Measurements from ENCODE around the gene ARVCF. TPM values are rescaled to one million over a fixed set of nuclear protein-coding genes. Genes with fewer than 3 reads are reported as not detected.

ARVCF gene
- total and polyA plus RNA-seq, 9 of the 15 experiments (the other 6 are each of a cell fraction or from before 2014, with no cell fraction given): 0.03 to 97.4 (median 15.6) TPM

DNA sequence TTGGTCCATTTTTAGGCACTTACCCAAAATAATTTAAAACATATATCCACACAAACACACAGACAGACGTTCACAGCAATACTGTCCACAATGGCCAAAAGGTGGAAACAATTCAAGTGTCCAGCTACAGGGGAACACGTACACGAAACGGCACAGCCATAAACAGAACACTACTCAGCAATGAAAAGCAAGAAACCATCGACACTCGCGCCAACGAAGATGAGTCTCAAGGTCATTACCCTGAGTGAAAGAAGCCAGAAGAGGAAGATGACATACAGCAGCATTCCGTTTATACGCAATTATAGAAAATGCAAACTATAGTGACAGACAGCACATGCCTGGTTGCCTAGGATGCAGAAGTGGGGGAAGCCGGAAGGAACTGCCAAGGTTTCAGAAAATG, 88.4 kb downstream of the ARVCF start:
- ChIA-PET CTCF (ENCODE audit: low intra/inter-chr PET ratio) (no interaction called here), POLR2A (interaction anchor here (0.6 to 1.3 kb wide), 2 partner anchors 12 to 265 kb away, joined by 5 read pairs; no protein-coding TSS in a partner anchor)
- Histone ChIP-seq H3K9me3 (replicated peaks; ENCODE audit: control insufficient read depth, insufficient read depth, low read depth, low read length) (no peaks in the 10 kb centered on the region), H4K20me1 (replicated peaks; ENCODE audit: control insufficient read depth, insufficient read depth, low read length) (peaks cover 4% of the 10 kb centered on the region; the same call in 1 of the 2 replicates), H3K27ac (ENCODE audit: extremely low read depth, low read depth, low read length) (no peak overlapping the region), H3K4me1 (replicated peaks in 1 of 2; ENCODE audit: control insufficient read depth in 2 of 2, insufficient read depth in 2 of 2, low read length in 2 of 2) (peaks cover 5 to 25% of the 10 kb centered on the region in 2 experiments; a peak in 3 of 5 replicates), H3K4me2 (ENCODE audit: insufficient read depth, low read length) (no peak overlapping the region), H3K9me1 (ENCODE audit: control insufficient read depth, insufficient read depth, low read length) (peaks cover under 1% of the 10 kb centered on the region), H3K27me3 (ENCODE audit: control insufficient read depth in 2 of 2, insufficient read depth in 2 of 2, low read length in 2 of 2) (no peaks in the 10 kb centered on the region), H3K9ac (ENCODE audit: insufficient read depth in 1 of 2, low read depth in 2 of 2, low read length in 2 of 2) (peak overlapping the region in 1 of 2 experiments; percentile 7; a peak in 1 of 4 replicates), H3K79me2 (ENCODE audit: control insufficient read depth, insufficient read depth, low read length) (no peaks in the 10 kb centered on the region), H3K36me3 (ENCODE audit: control insufficient read depth, insufficient read depth, low read length) (peaks cover 2% of the 10 kb centered on the region; the same call in 1 of the 3 replicates), H3K4me3 (no peak overlapping the region), H2AFZ (ENCODE audit: low read depth, low read length) (no peak overlapping the region)
- ATAC-seq (no peak), FAIRE-seq (no peak), DNase-seq (ENCODE audit: extremely low read depth in 1 of 4, low spot score in 3 of 4) (no peak)
- in situ Hi-C loops (cut with MboI) (no loop called here), intact Hi-C loops (cut with micrococcal nuclease) (no loop called here)
- BruUV-seq (replicated peaks): no TSS peak
- WGBS (ENCODE audit: insufficient coverage, low coverage, missing lambda C conversion rate): 73% methylated on average over 11 of the region's 11 CpGs
- TF ChIP-seq NRF1 (conservative IDR thresholded peaks at IDR 0.05 in 1 of 2, IDR thresholded peaks at IDR 0.05 in 1 of 2): no peak
- no peak for TF ChIP-seq RB1 (IDR thresholded peaks at IDR 0.05; ENCODE audit: low read depth)
- no peak for TF ChIP-seq RNF2 (IDR thresholded peaks at IDR 0.05)
- TF ChIP-seq ZKSCAN1 (IDR thresholded peaks at IDR 0.05; ENCODE audit: low read depth, low read length): no peak
- TF ChIP-seq CC2D1A (IDR thresholded peaks at IDR 0.05): no peak
- no peak for TF ChIP-seq NFXL1 (CRISPR knock-in tag; IDR thresholded peaks at IDR 0.05)
- TF ChIP-seq CCAR2 (IDR thresholded peaks at IDR 0.05; ENCODE audit: low read depth, low read length): no peak
- 0 out of 2 replicates have a peak, but pooled peaks have one; percentile 7 for TF ChIP-seq EHMT2 (IDR thresholded peaks at IDR 0.05)
- TF ChIP-seq ARID3B (CRISPR knock-in tag; IDR thresholded peaks at IDR 0.05; ENCODE audit: borderline replicate concordance): 0 out of 2 replicates have a peak, but pooled peaks have one; percentile 52
- no peak for TF ChIP-seq ZBTB17 (CRISPR knock-in tag; IDR thresholded peaks at IDR 0.05)
- TF ChIP-seq, protein P1, sequence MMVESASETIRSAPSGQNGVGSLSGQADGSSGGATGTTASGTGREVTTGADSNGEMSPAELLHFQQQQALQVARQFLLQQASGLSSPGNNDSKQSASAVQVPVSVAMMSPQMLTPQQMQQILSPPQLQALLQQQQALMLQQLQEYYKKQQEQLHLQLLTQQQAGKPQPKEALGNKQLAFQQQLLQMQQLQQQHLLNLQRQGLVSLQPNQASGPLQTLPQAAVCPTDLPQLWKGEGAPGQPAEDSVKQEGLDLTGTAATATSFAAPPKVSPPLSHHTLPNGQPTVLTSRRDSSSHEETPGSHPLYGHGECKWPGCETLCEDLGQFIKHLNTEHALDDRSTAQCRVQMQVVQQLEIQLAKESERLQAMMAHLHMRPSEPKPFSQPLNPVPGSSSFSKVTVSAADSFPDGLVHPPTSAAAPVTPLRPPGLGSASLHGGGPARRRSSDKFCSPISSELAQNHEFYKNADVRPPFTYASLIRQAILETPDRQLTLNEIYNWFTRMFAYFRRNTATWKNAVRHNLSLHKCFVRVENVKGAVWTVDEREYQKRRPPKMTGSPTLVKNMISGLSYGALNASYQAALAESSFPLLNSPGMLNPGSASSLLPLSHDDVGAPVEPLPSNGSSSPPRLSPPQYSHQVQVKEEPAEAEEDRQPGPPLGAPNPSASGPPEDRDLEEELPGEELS (CRISPR knock-in tag; IDR thresholded peaks at IDR 0.05; ENCODE audit: borderline replicate concordance): 0 out of 2 replicates have a peak, but pooled peaks have one; percentile 21
- TF ChIP-seq, protein P2, sequence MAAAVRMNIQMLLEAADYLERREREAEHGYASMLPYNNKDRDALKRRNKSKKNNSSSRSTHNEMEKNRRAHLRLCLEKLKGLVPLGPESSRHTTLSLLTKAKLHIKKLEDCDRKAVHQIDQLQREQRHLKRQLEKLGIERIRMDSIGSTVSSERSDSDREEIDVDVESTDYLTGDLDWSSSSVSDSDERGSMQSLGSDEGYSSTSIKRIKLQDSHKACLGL (CRISPR knock-in tag; IDR thresholded peaks at IDR 0.05; ENCODE audit: borderline replicate concordance, poor library complexity, severe bottlenecking): no peak
- no peak; the same call in 1 of the 2 replicates for TF ChIP-seq ZFX (CRISPR knock-in tag; IDR thresholded peaks at IDR 0.05)
- TF ChIP-seq, protein P3, sequence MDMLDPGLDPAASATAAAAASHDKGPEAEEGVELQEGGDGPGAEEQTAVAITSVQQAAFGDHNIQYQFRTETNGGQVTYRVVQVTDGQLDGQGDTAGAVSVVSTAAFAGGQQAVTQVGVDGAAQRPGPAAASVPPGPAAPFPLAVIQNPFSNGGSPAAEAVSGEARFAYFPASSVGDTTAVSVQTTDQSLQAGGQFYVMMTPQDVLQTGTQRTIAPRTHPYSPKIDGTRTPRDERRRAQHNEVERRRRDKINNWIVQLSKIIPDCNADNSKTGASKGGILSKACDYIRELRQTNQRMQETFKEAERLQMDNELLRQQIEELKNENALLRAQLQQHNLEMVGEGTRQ (CRISPR knock-in tag; IDR thresholded peaks at IDR 0.05): no peak
- TF ChIP-seq MYBL2 (IDR thresholded peaks at IDR 0.05; ENCODE audit: low read depth): no peak
- TF ChIP-seq MYBL2 (CRISPR knock-in tag; IDR thresholded peaks at IDR 0.05; ENCODE audit: borderline replicate concordance): no peak
- TF ChIP-seq RBBP5 (IDR thresholded peaks at IDR 0.05; ENCODE audit: borderline replicate concordance, insufficient read depth, low read length, poor library complexity, severe bottlenecking): no peak
- TF ChIP-seq ZNF146 (CRISPR knock-in tag; IDR thresholded peaks at IDR 0.05; ENCODE audit: unreplicated experiment): peak; percentile 64
- no peak for TF ChIP-seq ZNF175 (CRISPR knock-in tag; IDR thresholded peaks at IDR 0.05; ENCODE audit: low read depth)

Data from K562 (cell line).